ENCODE results near the gene ERCC6L2. TPM values are rescaled to one million over a fixed set of nuclear protein-coding genes. Genes with fewer than 3 reads are reported as not detected.
A peak's percentile ranks its signal among the peaks of the same experiment; 100 is the strongest.

Gene ERCC6L2
- total and polyA plus RNA-seq, 2 donors from 2014 or later, result 4.4 to 58.9 TPM

- Histone ChIP-seq H3K27ac (ENCODE audit: low read depth in 2 of 2, low read length in 2 of 2) (no peak overlapping the region), H3K9me3 (ENCODE audit: control insufficient read depth in 2 of 3, insufficient read depth in 1 of 3, low read length in 3 of 3) (no peaks in the 10 kb centered on the region), H3K9ac (ENCODE audit: low read length in 3 of 3) (no peak overlapping the region), H3K4me3 (ENCODE audit: low read length in 3 of 3) (no peak overlapping the region), H3K27me3 (ENCODE audit: control insufficient read depth, insufficient read depth, low read length) (no peaks in the 10 kb centered on the region), H3K36me3 (ENCODE audit: control insufficient read depth in 2 of 3, insufficient read depth in 3 of 3, low read length in 3 of 3) (peaks cover 0 to 3% (median 0%) of the 10 kb centered on the region in 3 donors), H3K4me1 (ENCODE audit: control insufficient read depth in 2 of 3, insufficient read depth in 2 of 3, low read depth in 1 of 3, low read length in 3 of 3) (peaks cover 0 to 2% (median 0%) of the 10 kb centered on the region in 3 donors)
- intact Hi-C loops (cut with DNase I), result no loop called here
- peak in 2 of 5 donors; percentile 79 to 92 for DNase-seq
- no peak for TF ChIP-seq CTCF (IDR thresholded peaks at IDR 0.05; ENCODE audit: borderline replicate concordance, extremely low read depth, insufficient read depth)
- no peak for FAIRE-seq
These were observed 4.7 kb downstream of the ERCC6L2 start for GRCh38 chr9:95880021-95880690.

- Histone ChIP-seq H3K36me3 (ENCODE audit: control insufficient read depth in 2 of 3, insufficient read depth in 3 of 3, low read length in 3 of 3) (peaks cover 0 to 3% (median 0%) of the 10 kb centered on the region in 3 donors), H3K4me3 (ENCODE audit: low read length in 3 of 3) (no peak overlapping the region), H3K4me1 (ENCODE audit: control insufficient read depth in 2 of 3, insufficient read depth in 2 of 3, low read depth in 1 of 3, low read length in 3 of 3) (no peaks in the 10 kb centered on the region), H3K9me3 (ENCODE audit: control insufficient read depth in 2 of 3, insufficient read depth in 1 of 3, low read length in 3 of 3) (no peaks in the 10 kb centered on the region), H3K27me3 (ENCODE audit: control insufficient read depth, insufficient read depth, low read length) (no peaks in the 10 kb centered on the region), H3K27ac (ENCODE audit: low read depth in 2 of 2, low read length in 2 of 2) (no peak overlapping the region), H3K9ac (ENCODE audit: low read length in 3 of 3) (no peak overlapping the region)
- intact Hi-C loops (cut with DNase I), result no loop called here
- DNase-seq (no peak), FAIRE-seq (no peak)
- TF ChIP-seq CTCF (IDR thresholded peaks at IDR 0.05; ENCODE audit: borderline replicate concordance, extremely low read depth, insufficient read depth), result no peak
These were observed 12.5 kb downstream of the ERCC6L2 start for GRCh38 chr9:95887926-95888497.

GRCh38 chr9:95890594-95890993 lies 15.1 kb downstream of the ERCC6L2 start:
- Histone ChIP-seq H3K36me3 (ENCODE audit: control insufficient read depth in 2 of 3, insufficient read depth in 3 of 3, low read length in 3 of 3) (peaks cover 0 to 1% (median 0%) of the 10 kb centered on the region in 3 donors), H3K4me1 (ENCODE audit: control insufficient read depth in 2 of 3, insufficient read depth in 2 of 3, low read depth in 1 of 3, low read length in 3 of 3) (no peaks in the 10 kb centered on the region), H3K9me3 (ENCODE audit: control insufficient read depth in 2 of 3, insufficient read depth in 1 of 3, low read length in 3 of 3) (no peaks in the 10 kb centered on the region), H3K9ac (ENCODE audit: low read length in 3 of 3) (no peak overlapping the region), H3K4me3 (ENCODE audit: low read length in 3 of 3) (no peak overlapping the region), H3K27ac (ENCODE audit: low read depth in 2 of 2, low read length in 2 of 2) (no peak overlapping the region), H3K27me3 (ENCODE audit: control insufficient read depth, insufficient read depth, low read length) (no peaks in the 10 kb centered on the region)
- FAIRE-seq, result no peak
- no peak for DNase-seq
- intact Hi-C loops (cut with DNase I), result no loop called here
- TF ChIP-seq CTCF (IDR thresholded peaks at IDR 0.05; ENCODE audit: borderline replicate concordance, extremely low read depth, insufficient read depth), result no peak
